C1 segment of cervical spinal cord (tissue), 14 donors: ENCODE data around the gene DAND5.
"Not testable (repeated sequence)": the region's sequence is repeated elsewhere in the genome, so short reads cannot be mapped to it uniquely, and the experiment has no call there.

Experiments used
- DNase-seq, 14 donors: peaks; one replicate each; lab custom pipeline; 2025; lab: John Stamatoyannopoulos, UW

The DAND5 gene

GRCh38 chr19:12965017-12965811 is 4.2 kb upstream of the DAND5 start:
- peak in 12 of 14 donors; percentile 27 to 86 (median 61) for DNase-seq

- no peak for DNase-seq
Observed at GRCh38 chr19:12965812-12966135, 3.6 kb upstream of the DAND5 start.

- DNase-seq = no peak
Observed at GRCh38 chr19:12967907-12968306, 1.5 kb upstream of the DAND5 start.

- no peak for DNase-seq
Observed at GRCh38 chr19:12970070-12970820, 869 bp downstream of the DAND5 start.

- DNase-seq = no peak
Observed at GRCh38 chr19:12973236-12973635, 3.9 kb downstream of the DAND5 start.

- DNase-seq = peak in 1 of 14 donors; percentile 88
Observed at GRCh38 chr19:12974301-12975220, 5.2 kb downstream of the DAND5 start.

- DNase-seq = no peak
Observed at GRCh38 chr19:12975221-12975741, 5.9 kb downstream of the DAND5 start.

- DNase-seq = not testable (repeated sequence)
Observed at GRCh38 chr19:12976109-12976508, 6.7 kb downstream of the DAND5 start.

GRCh38 chr19:12979974-12980373 is 10.6 kb downstream of the DAND5 start:
- no peak for DNase-seq

- DNase-seq = no peak
Observed at GRCh38 chr19:12982648-12983047, 13.3 kb downstream of the DAND5 start.

GRCh38 chr19:12983091-12983490 is 13.7 kb downstream of the DAND5 start:
- no peak for DNase-seq

- peak in 13 of 14 donors; percentile 28 to 91 (median 77) for DNase-seq
Observed at GRCh38 chr19:12983542-12984142, 14.3 kb downstream of the DAND5 start.

GRCh38 chr19:12984143-12984627 is 14.8 kb downstream of the DAND5 start:
- DNase-seq = no peak

GRCh38 chr19:12984683-12985048 is 15.3 kb downstream of the DAND5 start:
- DNase-seq = peak in 1 of 14 donors; percentile 63

GRCh38 chr19:12985049-12985776 is 15.8 kb downstream of the DAND5 start:
- DNase-seq = peak in 11 of 14 donors; percentile 22 to 88 (median 79)

GRCh38 chr19:12986726-12987125 is 17.4 kb downstream of the DAND5 start:
- DNase-seq = no peak

- DNase-seq = no peak
Observed at GRCh38 chr19:12987190-12987589, 17.8 kb downstream of the DAND5 start.

- no peak for DNase-seq
Observed at GRCh38 chr19:12987781-12988180, 18.4 kb downstream of the DAND5 start.

GRCh38 chr19:12990431-12990830 is 21.1 kb downstream of the DAND5 start:
- no peak for DNase-seq

- DNase-seq = no peak
Observed at GRCh38 chr19:12990853-12991252, 21.5 kb downstream of the DAND5 start.
